Measurements from ENCODE around the gene SPRN. TPM values are rescaled to one million over a fixed set of nuclear protein-coding genes. Genes with fewer than 3 reads are reported as not detected.
"Not testable (repeated sequence)": the region's sequence is repeated elsewhere in the genome, so short reads cannot be mapped to it uniquely, and the experiment has no call there.

Gene SPRN
- polyA plus RNA-seq (2012; ENCODE audit: insufficient read length, low read depth), result 3.4 TPM

- TF ChIP-seq SIN3A (IDR thresholded peaks at IDR 0.05; ENCODE audit: borderline replicate concordance, insufficient read depth, low read length); FOXP2 (optimal IDR thresholded peaks at IDR 0.05; ENCODE audit: borderline replicate concordance, extremely low read depth, extremely low read length, insufficient read depth); TAF1 (IDR thresholded peaks at IDR 0.05; ENCODE audit: borderline replicate concordance, insufficient read depth, low read length): not testable (repeated sequence)
Measured at GRCh38 chr10:133424601-133425000, at the start of gene SPRN. Gene SPRN, minus strand, starts transcription at chr10:133424625. Its CDS starts 944 bp downstream, at chr10:133423681.

- TF ChIP-seq SIN3A (IDR thresholded peaks at IDR 0.05; ENCODE audit: borderline replicate concordance, insufficient read depth, low read length) (no peak), TAF1 (IDR thresholded peaks at IDR 0.05; ENCODE audit: borderline replicate concordance, insufficient read depth, low read length) (no peak), REST (IDR thresholded peaks at IDR 0.05; ENCODE audit: insufficient read depth in 1 of 2, low read depth in 2 of 2, low read length in 2 of 2) (no peak), FOXP2 (optimal IDR thresholded peaks at IDR 0.05; ENCODE audit: borderline replicate concordance, extremely low read depth, extremely low read length, insufficient read depth) (no peak), POLR2AphosphoS5 (IDR thresholded peaks at IDR 0.05; ENCODE audit: low read depth, low read length) (no peak)
Measured at GRCh38 chr10:133474027-133474426, 49.6 kb upstream of the SPRN start.

- TF ChIP-seq FOXP2 (optimal IDR thresholded peaks at IDR 0.05; ENCODE audit: borderline replicate concordance, extremely low read depth, extremely low read length, insufficient read depth) (no peak), POLR2AphosphoS5 (IDR thresholded peaks at IDR 0.05; ENCODE audit: low read depth, low read length) (no peak), SIN3A (IDR thresholded peaks at IDR 0.05; ENCODE audit: borderline replicate concordance, insufficient read depth, low read length) (no peak), TAF1 (IDR thresholded peaks at IDR 0.05; ENCODE audit: borderline replicate concordance, insufficient read depth, low read length) (no peak), REST (IDR thresholded peaks at IDR 0.05; ENCODE audit: insufficient read depth in 1 of 2, low read depth in 2 of 2, low read length in 2 of 2) (no peak)
Measured at GRCh38 chr10:133473270-133473669, 48.8 kb upstream of the SPRN start.

- no peak for TF ChIP-seq SIN3A (IDR thresholded peaks at IDR 0.05; ENCODE audit: borderline replicate concordance, insufficient read depth, low read length)
- no peak for TF ChIP-seq REST (IDR thresholded peaks at IDR 0.05; ENCODE audit: insufficient read depth in 1 of 2, low read depth in 2 of 2, low read length in 2 of 2)
- TF ChIP-seq TAF1 (IDR thresholded peaks at IDR 0.05; ENCODE audit: borderline replicate concordance, insufficient read depth, low read length), result no peak
- no peak for TF ChIP-seq FOXP2 (optimal IDR thresholded peaks at IDR 0.05; ENCODE audit: borderline replicate concordance, extremely low read depth, extremely low read length, insufficient read depth)
- no peak for TF ChIP-seq POLR2AphosphoS5 (IDR thresholded peaks at IDR 0.05; ENCODE audit: low read depth, low read length)
Measured at GRCh38 chr10:133471300-133472109, 47.1 kb upstream of the SPRN start.

GRCh38 chr10:133467286-133467911, 43.0 kb upstream of the SPRN start:
- TF ChIP-seq SIN3A (IDR thresholded peaks at IDR 0.05; ENCODE audit: borderline replicate concordance, insufficient read depth, low read length) (no peak), FOXP2 (optimal IDR thresholded peaks at IDR 0.05; ENCODE audit: borderline replicate concordance, extremely low read depth, extremely low read length, insufficient read depth) (no peak), TAF1 (IDR thresholded peaks at IDR 0.05; ENCODE audit: borderline replicate concordance, insufficient read depth, low read length) (no peak)
